Measurements from ENCODE around the gene RBM25. TPM values are rescaled to one million over a fixed set of nuclear protein-coding genes. Genes with fewer than 3 reads are reported as not detected.
A peak's percentile ranks its signal among the peaks of the same experiment; 100 is the strongest.

The RBM25 gene
- total RNA-seq, 2 donors from 2014 or later = 57.0 to 62.8 TPM

GRCh38 chr14:73047808-73048207, 10.5 kb upstream of the RBM25 start:
- H3K4me1 ChIP-seq = no peaks in the 10 kb centered on the region
- no peaks in the 10 kb centered on the region for H3K9me3 ChIP-seq
- no peak for DNase-seq
- no peak overlapping the region for H3K27ac ChIP-seq
- no peak overlapping the region for H3K4me3 ChIP-seq
- no peak overlapping the region for H3K9ac ChIP-seq (ENCODE audit: low read depth in 2 of 2, low read length in 2 of 2)
- intact Hi-C loops (cut with DNase I) = no loop called here
- no peaks in the 10 kb centered on the region for H3K27me3 ChIP-seq
- H3K36me3 ChIP-seq = no peaks in the 10 kb centered on the region
- no peak for TF ChIP-seq CTCF (IDR thresholded peaks at IDR 0.05)

GRCh38 chr14:73049428-73049827, 8.9 kb upstream of the RBM25 start:
- H3K27ac ChIP-seq = no peak overlapping the region
- no peak for DNase-seq
- no peaks in the 10 kb centered on the region for H3K36me3 ChIP-seq
- intact Hi-C loops (cut with DNase I) = no loop called here
- no peak for TF ChIP-seq CTCF (IDR thresholded peaks at IDR 0.05)
- no peak overlapping the region for H3K9ac ChIP-seq (ENCODE audit: low read depth in 2 of 2, low read length in 2 of 2)
- no peak overlapping the region for H3K4me3 ChIP-seq
- no peaks in the 10 kb centered on the region for H3K27me3 ChIP-seq
- H3K9me3 ChIP-seq = no peaks in the 10 kb centered on the region
- no peaks in the 10 kb centered on the region for H3K4me1 ChIP-seq

- no peak overlapping the region for H3K4me3 ChIP-seq
- H3K36me3 ChIP-seq = no peaks in the 10 kb centered on the region
- no peak for DNase-seq
- TF ChIP-seq CTCF (IDR thresholded peaks at IDR 0.05) = no peak
- no peaks in the 10 kb centered on the region for H3K9me3 ChIP-seq
- intact Hi-C loops (cut with DNase I) = no loop called here
- no peaks in the 10 kb centered on the region for H3K27me3 ChIP-seq
- no peaks in the 10 kb centered on the region for H3K4me1 ChIP-seq
- H3K27ac ChIP-seq = no peak overlapping the region
- no peak overlapping the region for H3K9ac ChIP-seq (ENCODE audit: low read depth in 2 of 2, low read length in 2 of 2)
Measured at GRCh38 chr14:73055251-73055650, 3.1 kb upstream of the RBM25 start.

DNA sequence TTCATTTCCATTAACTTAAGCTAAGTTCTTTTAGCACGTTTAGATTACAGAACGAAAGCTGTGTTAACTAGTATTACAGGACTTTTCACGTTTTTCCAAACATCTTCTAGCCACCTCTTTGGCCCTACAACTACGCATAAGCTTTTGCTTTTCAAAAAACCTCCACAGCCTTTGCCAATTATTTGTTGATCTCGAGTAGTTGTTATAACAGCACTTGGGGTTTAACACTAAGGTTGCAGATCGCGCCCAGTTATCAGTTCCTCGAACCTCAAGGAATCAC, 450 bp upstream of the RBM25 start:
- H3K36me3 ChIP-seq = no peaks in the 10 kb centered on the region
- H3K4me3 ChIP-seq = peak overlapping the region; percentile 90
- TF ChIP-seq CTCF (IDR thresholded peaks at IDR 0.05) = no peak
- peak overlapping the region; percentile 28 to 98 for H3K9ac ChIP-seq (ENCODE audit: low read depth in 2 of 2, low read length in 2 of 2)
- DNase-seq = no peak
- H3K4me1 ChIP-seq = no peaks in the 10 kb centered on the region
- peak overlapping the region; percentile 91 for H3K27ac ChIP-seq
- no peaks in the 10 kb centered on the region for H3K9me3 ChIP-seq
- intact Hi-C loops (cut with DNase I) = no loop called here
- no peaks in the 10 kb centered on the region for H3K27me3 ChIP-seq

- TF ChIP-seq CTCF (IDR thresholded peaks at IDR 0.05) = no peak
- intact Hi-C loops (cut with DNase I) = no loop called here
- peak overlapping the region; percentile 97 to 98 for H3K9ac ChIP-seq (ENCODE audit: low read depth in 2 of 2, low read length in 2 of 2)
- H3K27me3 ChIP-seq = no peaks in the 10 kb centered on the region
- peak overlapping the region; percentile 91 for H3K27ac ChIP-seq
- no peaks in the 10 kb centered on the region for H3K4me1 ChIP-seq
- no peaks in the 10 kb centered on the region for H3K36me3 ChIP-seq
- H3K9me3 ChIP-seq = no peaks in the 10 kb centered on the region
- H3K4me3 ChIP-seq = peak overlapping the region; percentile 90
- no peak for DNase-seq
Measured at GRCh38 chr14:73058922-73059673, 764 bp downstream of the RBM25 start.

All from colonic mucosa (tissue), 4 donors.